HG03135 (cell line): ENCODE results near the gene MEN1.

Source experiments
- ATAC-seq: cut with Tn5 transposase; IDR thresholded peaks from one replicate; pipeline ENCODE4 v1.9.1; 2021; ENCODE audit warnings: mild to moderate bottlenecking, moderate library complexity; ENCODE audit not compliant: unreplicated experiment

Gene MEN1

DNA sequence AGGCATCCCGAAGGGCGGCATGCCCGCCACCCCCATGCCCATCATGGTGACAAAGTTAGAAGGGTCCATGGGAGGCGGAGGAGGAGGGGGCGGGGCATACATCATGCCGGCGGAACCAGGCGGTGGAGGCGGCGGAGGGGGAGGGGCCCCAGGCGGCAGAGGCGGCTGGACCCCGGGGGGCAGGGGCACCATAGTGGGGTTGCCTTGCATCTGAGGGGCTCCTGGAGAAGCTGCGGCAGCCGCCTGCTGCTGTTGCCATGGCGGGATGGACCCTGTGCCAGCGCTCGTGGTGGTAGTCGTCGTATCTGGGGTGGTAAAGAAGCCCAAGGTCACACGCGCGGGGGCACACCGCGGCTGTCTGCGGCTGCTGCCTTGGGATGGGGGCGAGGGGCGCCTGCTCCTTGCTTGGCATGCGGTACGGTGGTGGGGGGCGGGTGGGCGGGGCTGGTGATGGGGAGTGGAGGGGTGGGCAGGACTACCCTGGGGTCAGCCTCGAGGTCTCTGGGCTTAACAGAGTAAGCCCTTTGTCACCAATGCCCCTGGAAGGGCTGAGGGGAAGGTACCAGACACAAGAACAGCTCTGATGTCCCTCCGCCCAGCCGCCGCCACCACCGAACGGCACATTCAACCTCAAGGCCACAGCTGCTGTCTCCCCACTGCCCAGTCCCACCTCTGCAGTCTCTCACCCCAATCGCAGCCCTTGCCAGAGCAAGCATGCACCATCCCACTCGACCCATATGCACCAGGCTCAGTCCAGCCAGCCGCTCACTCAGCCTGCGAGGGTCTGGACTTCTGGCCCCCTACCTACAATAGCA, 44.3 kb downstream of the MEN1 start:
- ATAC-seq: no peak

DNA sequence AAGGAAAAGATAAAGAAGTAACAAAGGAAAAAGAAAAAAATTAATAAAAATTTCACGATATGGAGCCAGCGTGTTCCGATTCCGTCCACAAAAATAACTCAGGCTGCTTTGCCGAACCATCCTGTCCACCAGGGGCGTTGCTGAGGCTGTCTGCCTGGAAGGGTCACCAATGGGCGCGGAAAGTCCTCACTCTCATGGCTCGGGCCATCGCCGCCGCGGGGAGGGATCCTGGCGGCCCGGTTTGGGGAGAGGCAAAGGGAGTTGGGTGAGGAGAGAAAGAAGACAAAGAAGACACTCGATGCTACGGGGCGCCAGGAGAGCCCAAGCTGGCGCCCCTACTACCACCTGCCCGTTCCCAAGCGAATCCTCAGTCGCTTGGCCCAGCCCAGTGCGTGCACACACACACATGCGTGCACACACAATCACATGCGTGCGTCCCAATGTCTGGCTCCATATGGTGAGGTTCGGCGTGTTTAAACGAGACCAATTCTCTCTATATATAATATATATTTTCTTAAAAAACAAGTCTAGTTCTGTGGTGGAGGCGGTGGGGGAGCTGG, 45.0 kb downstream of the MEN1 start:
- ATAC-seq: no peak

DNA sequence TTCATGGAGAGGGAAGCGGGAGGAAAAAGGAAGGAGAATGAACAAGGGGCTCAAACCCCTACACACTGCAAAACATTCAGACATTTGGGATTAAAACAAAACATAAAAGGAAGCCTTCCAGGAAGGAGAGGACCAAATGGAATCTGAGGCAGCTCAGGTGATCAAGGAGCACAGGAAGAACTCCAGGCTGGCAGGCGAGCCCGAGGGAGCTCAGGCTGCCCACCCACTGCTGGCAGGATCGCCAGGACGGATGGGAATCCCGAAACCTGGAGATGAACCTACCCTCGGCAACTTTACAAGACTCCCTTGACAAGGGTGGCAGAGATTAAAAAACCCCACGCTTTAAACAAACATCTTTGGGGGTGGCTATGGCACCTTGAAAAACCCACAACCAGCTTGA, 45.6 kb downstream of the MEN1 start:
- no peak for ATAC-seq

DNA sequence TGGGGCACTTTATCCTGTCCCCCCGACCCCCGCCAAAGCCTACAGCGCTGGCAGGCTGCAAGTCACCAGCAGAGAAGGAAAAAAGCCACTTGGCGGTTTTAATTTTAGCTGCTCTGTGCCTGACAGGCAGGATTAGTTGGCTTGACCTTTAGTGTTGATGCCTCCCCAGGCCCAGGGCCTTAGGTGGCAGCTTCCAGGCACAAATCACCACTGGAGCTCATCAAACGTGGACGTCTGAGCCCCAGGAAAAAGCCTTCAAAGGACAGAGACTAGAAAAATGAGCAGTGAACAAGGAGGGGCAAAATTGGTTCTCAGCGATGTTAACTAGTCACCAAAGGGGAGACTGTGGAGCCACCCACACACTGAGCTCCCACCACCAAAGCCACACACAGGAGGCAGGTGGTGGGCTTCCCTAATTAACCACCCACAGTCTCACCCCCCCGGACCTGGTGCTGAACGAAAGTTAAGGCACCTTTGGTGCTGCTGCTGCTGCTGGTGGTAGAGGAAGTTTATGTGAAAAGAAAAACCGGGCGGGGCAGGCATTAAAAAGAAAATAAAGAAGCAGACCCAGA, 46.2 kb downstream of the MEN1 start:
- ATAC-seq: no peak

DNA sequence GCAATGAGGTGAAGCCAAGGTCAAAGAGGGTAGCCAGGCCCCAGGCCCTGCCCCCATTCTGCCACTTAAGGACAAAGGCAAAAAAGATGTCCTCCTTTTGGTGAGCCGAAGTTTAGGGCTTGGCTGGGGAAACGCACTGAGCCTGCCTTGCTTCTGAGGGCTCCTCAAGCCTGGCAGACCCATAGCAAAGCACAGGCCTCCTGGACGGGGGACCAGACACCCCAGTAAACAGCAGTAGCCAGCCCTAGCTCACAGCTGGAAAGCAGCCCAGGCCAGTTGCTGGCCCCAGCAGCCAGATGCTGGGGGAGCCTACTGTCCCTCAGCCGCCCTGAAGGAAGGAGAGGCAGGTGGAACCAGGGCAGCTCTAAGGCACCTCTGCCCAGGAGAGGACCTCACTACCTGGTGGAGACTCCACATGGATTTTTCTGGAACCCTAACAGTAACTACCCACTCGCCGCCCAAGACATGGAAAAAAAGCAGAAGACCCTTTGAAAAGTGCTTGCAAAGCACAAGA, 46.8 kb downstream of the MEN1 start:
- ATAC-seq: no peak

DNA sequence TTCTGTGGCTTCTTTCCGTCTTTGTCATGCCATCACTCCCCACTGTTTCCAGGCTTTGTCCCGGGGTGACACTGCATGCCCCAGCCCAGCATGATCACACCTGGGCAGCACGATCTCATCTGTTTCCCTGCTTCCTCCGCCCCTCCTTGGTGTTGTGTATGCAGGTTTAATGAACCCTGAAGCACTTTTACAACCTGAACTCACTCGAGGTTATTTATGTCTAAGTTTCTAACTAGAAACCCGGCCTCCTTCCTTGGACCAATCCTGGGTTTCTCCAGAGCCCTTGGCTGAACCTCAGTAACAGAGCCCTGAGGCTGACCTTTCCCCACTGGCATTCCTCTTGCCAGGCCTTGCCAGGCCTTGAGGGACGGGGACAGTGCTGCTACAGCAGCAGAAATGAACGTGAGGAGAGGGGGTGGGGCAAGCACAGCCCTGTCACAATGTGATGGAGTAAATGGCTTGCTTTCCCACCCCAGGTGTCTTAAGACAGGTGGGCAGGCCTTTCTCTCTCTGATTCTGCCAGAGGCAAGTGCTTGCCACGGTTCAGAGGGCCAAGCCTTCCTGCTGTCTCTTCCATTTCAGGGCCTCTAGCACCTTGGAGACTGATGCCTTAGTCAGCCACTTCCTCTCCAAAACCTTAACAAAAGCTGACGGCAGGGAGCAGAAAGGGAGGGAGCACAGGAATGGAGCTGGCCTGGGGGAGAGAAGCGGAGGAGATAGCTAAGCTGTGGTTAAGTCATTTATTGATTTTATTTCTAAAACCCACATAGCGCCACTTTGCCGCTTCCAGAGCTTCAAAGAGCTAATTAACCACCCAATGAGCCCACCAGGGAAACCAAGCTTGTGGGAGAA, 47.5 kb downstream of the MEN1 start:
- ATAC-seq: no peak

DNA sequence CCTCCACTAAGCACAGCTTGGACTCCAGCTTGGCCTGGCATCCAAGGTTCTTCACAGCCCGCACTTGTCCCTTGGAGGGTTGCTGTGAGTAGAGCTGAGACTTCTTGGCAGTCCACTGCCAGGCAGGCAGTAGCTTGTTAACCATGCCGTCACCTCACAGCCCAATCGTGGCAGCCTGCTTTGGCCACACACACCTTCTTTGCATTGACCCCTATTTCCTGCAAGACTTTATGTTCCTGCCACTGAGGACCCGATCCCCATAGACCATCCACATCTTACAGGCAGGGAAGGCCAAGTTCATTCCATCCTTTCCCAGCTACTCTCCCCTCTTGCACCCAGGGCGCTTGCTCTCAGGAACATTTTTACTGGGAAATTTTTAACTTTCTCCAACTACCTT, 48.1 kb downstream of the MEN1 start:
- ATAC-seq: no peak

DNA sequence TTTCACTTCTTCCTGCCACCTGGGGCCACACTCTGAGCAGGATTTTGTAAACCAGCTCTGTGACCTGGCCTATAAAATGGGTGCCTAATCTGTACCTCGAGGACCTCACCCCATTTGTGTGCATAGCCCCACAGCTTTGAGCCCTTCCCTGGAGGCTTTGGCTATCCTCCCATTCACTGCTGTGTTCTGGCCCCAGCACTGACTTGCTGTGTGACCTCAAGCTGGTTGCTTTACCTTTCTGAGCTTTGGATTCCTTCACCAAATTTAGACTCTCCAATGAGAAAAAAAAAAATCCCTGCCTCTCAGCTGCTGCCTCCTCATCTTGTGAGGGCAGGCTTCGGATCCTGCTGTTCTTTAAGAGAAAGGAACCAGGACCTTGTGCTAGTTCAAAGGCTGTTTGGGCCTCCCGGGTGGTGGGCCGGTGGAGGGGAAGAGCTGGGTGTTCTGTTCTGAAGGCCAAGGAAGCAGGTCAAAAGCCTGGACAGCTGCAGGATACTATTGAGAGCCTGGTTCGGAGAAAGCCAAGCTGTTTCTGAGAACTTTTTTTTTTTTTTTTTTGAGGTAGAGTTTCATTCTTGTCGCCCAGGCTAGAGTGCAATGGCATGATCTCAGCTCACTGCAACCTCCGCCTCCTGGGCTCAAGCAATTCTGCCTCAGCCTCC, 49.5 kb downstream of the MEN1 start:
- ATAC-seq: no peak

DNA sequence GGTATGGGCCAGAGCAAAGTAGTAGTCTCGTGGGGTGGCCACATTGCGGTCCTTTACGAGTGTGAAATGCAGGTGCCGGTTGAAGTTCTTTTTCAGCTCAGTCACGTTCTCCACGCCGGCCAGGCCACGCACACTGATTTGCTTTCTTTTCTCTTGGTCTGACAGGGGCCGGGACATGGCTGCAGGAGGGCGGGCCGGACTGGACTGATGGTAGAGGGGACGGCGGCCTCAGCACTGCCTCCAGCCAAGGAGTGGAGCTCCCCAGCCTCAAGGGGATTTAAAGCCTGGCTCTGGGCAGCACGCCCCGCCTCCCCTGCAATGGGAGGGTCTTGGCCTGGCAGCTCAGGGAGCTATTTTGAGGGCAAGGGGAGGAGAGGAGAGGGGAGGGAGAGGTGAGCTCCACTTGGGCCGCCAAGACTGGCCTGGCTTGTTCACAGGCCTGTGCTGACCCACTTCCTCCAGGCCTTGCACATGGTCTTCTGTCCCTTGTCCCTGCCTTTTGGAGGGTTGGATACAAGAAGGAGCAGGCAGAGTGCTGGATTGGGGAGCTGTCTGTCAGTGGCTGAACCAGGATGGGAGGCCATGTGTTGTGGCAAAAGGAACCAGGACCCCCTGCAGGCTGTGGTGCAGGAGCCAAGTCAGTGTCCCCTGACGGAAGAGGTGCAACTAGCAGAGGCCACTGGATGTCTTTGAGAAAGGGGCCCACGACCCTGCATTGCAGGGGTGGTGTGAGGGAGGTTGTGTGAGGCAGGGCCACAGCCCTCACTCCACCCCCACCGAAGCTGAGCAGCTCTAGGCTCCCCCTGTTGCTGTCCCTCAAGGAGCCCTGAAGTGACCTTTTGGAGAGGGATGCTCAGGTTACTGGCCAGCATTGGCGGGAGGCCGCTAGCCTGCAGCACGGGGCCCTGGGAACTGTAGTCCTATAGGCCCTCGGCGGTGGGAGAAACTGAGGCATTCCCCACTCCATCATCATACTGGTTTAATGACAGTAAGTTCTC, 50.3 kb downstream of the MEN1 start, which contains the start of gene PYGM:
Gene PYGM, minus strand, starts transcription at position 253 of the 998 bp plus-strand sequence. Its CDS starts 76 bp downstream, at position 177.
- no peak for ATAC-seq

DNA sequence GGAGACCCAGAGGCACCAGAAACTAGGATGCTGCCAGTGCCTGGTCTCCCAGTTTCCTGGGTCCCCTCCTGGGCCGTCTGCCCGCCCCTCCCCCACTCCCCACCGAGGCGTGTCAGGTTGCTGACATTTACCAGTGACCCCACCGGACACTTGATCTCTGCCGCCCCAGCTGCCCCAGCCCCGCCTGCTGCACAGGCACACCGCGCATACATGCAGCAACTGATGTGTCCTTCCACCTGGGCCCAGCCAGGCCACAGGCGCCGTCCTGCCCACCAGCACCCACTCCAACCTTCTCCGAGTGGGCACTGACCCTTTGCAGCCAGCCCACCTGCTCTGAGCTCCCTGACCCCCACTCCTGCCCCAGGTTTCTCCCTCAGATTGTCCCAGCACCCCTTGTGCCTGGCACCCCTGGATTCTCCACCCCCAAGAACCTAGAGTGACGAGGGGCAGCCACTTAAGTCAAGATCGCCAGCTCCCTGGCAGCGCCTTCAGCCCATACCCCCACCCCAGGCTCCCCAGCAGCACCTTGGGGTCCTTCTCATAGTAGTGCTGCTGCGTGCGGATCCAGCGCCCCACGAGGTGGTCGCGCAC, 51.1 kb downstream of the MEN1 start:
- no peak for ATAC-seq

DNA sequence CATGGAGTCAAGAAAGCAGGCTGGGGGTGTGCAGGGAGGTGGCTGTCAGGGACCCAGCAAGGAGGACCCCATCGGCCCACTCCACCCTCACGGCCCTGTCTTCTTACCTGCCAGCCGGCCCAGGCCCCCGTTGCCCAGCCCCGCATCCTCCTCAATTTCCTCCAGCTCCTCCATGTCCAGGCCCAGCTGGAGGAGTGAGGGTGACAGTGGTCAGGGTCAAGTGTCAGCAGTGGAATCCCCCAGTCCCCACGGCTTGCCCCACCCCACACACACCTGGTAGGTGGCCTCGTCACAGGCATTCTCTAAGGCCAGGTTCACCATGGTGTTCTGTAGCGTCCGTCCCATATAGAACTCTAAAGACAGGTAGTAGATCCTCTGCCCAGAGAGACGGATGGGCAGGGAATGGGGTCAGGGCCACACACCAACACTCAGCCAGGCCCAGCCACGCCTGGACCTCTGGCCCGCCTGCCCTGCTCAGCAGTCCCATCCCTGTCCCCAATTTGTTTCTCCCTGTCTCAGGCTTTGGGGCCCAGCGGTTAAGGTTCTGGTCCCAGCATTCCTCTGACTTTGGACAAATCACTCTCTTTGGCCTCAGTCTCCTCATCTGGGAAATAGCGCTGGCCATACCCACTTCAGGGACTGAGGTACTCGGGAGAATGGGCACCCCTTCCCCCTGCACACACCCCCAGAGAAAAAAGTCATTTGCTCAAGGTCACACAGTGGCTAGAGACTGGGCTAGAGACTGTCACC, 51.8 kb downstream of the MEN1 start:
- ATAC-seq: no peak

DNA sequence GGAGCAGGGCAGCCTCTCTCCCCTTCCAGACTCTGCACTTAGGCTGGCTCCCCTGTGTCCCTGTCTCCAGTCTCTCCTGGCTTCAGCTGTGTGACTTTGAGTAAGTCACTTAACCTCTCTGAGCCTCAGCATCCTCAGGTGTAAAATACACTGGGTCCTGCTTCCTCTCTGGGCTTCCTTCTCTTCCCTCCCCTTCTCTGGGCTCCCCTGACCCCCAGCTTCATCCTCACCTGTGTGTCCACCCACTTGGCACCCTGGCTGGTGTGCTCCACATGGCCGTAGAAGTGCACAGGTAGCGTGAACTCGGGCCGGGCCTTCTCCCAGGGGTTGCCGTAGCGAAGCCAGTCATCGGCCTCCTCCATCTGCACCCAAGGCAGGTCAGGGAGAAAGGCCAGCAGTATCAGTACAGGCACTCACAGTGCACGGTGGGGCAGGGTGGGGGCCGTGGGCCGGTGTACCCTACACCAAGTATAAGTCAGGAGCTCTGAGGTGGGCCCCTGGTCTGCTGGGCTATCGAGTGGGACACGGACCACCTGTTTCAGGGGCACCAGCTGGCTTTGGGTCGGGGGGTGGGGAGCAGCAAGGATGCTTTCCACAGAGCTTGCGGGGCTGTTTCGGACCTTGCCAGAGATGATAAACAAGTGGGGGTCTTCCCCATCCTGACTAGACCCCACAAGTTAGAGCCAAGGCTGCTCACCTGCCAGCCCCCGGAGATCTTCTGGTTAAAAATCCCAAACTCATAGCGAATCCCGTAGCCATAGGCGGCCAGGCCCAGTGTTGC, 52.6 kb downstream of the MEN1 start:
- ATAC-seq: no peak

DNA sequence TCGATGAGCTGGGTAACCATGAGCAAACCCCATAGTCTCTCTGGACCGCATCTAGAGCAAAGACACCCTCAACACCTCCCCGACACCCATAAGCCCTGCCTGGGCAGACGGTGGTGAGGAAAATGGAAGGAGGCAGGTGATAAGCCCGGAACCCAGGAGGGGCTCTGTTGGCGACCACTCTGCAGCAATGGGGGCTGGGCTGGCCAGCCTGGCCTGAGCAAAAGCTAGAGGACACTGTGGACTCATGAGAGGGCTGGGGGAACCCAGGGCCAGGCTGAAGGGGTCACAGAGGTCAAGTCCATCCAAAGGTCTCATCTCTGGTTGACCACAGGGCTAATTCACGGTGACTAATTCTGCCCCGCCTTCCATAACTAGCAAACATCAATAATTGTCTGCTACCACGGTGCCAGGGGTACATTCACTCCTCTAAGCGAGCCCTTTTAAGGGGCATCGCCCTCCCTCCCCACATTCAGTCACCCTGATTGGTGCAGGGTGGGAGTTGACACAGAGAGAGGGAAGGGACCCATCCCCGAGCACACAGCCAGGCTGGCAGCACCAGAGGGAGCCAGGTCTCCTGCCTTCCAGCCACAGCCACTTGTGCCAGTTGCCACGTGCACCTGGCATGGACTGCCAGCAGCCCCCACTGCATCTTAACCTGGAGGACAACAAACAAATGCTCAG, 54.5 kb downstream of the MEN1 start:
- ATAC-seq: no peak

DNA sequence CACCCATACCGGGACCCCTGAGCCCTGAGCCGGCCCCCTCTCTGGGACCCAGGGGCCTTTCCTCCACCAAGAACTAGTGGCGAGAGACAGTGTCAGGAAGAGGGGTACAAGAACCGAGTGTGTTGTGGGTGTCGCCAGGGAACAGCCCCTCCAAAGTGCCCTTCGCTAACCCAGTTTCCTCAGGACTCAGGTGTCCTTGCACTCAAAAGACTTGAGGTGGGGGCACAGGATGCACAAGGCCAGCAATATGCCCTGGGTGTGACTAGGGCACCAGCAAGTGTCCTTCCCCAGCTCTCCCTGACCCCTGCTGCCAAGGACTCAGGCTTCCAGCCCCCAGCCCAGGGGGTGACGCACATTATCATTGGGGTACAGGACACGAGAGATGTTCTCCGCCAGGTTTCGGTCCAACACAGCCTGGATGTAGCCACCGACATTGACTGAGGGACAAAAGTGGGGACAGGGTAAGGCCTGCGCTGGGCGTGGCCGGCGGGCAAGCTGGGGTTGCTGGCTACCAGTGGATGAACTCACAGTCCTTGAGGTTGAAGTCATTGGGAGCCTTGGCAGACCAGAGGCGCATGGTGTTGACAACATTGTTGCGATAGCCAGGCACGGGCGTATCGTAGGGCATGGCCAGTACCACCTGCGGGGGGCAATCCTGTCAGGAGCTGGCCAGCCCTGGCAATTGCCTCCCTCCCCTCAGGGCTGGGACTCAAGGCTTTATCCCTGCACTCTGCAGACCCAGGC, 55.3 kb downstream of the MEN1 start:
- ATAC-seq: no peak

DNA sequence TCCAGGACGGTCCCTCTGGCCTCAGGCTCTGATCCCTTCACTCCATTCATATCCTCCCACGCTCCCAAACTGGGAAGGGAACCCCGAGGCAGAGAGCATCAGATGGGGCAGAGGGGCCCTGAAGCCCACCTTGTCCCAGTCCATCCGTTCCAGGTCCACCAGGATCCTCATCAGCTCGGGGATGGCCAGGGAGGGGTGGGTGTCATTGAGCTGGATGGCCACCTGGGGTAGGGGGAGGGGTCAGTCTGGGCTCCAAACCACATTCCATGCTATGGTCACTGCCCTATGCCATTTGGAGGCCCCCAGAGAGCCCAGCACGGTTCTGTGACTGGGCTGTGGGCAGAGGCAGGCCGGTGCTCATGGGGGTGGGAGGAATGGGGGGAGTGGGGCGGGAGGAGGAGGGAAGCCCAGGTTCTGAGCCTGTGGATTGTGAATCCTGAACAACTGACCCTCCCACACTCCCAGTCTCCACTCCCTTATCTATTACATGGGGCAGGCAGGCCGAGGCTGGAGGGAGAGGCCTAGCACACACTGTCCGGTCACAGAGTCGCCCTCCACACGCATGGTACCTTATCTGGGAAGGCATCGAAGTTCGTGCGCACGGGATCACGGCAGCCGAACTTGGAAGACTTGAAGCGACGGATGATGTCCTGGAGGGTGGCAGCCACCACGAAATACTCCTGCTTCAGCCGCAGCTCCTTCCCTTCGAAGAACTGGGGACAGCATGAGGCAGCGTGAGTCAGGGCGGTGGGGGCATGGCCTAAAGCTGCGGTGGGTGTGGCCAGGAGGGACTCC, 56.0 kb downstream of the MEN1 start:
- ATAC-seq: no peak
